H9 (cell line): ENCODE data around the gene CCDC89. TPM values are rescaled to one million over a fixed set of nuclear protein-coding genes. Genes with fewer than 3 reads are reported as not detected.

Source experiments
- DNase-seq: peaks from one replicate; pipeline ENCODE4 v3.0.0-alpha.2; 2017
- H2AFZ ChIP-seq: one replicate; pipeline ENCODE4 v1.6.1; 2013; ENCODE audit warnings: mild to moderate bottlenecking, low read length, control low read depth, moderate library complexity
- H2AK5ac ChIP-seq: 2 replicates; pipeline ENCODE4 v1.6.1; 2013; ENCODE audit warnings: low read length, control low read depth, mixed read lengths; ENCODE audit not compliant: insufficient read length
- H2BK120ac ChIP-seq: one replicate; pipeline ENCODE4 v1.6.1; 2013; ENCODE audit warnings: low read depth, mild to moderate bottlenecking, low read length, control low read depth, inconsistent platforms; ENCODE audit not compliant: poor library complexity, severe bottlenecking
- H2BK12ac ChIP-seq: 2 replicates; pipeline ENCODE4 v1.6.1; 2013; ENCODE audit warnings: low read length, control low read depth, mixed read lengths, low read depth; ENCODE audit not compliant: insufficient read length
- H2BK15ac ChIP-seq: 2 replicates; pipeline ENCODE4 v1.6.1; 2013; ENCODE audit warnings: low read depth, low read length, control low read depth
- H2BK20ac ChIP-seq: one replicate; pipeline ENCODE4 v1.6.1; 2013; ENCODE audit warnings: low read depth, mild to moderate bottlenecking, low read length, control low read depth, inconsistent platforms; ENCODE audit not compliant: poor library complexity, severe bottlenecking
- H2BK5ac ChIP-seq: 2 replicates; pipeline ENCODE4 v1.6.1; 2013; ENCODE audit warnings: low read length, control low read depth, mixed read lengths; ENCODE audit not compliant: insufficient read length
- H3K14ac ChIP-seq: 2 replicates; pipeline ENCODE4 v1.6.1; 2013; ENCODE audit warnings: low read length, control low read depth; ENCODE audit not compliant: insufficient read depth
- H3K18ac ChIP-seq: 2 replicates; pipeline ENCODE4 v1.6.1; 2013; ENCODE audit warnings: low read depth, mild to moderate bottlenecking, mixed read lengths, low read length, control low read depth; ENCODE audit not compliant: insufficient read length
- H3K23ac ChIP-seq: 2 replicates; pipeline ENCODE4 v1.6.1; 2013; ENCODE audit warnings: low read length, control low read depth, mixed read lengths, low read depth; ENCODE audit not compliant: insufficient read length
- H3K23me2 ChIP-seq: 2 replicates; pipeline ENCODE4 v1.6.1; 2013; ENCODE audit warnings: low read depth, mild to moderate bottlenecking, mixed read lengths, low read length, control low read depth; ENCODE audit not compliant: insufficient read length, poor library complexity, severe bottlenecking
- H3K27ac ChIP-seq: 2 replicates; pipeline ENCODE4 v1.5.1; 2013; ENCODE audit warnings: low read length, control low read depth, mixed read lengths, low read depth; ENCODE audit not compliant: insufficient read length
- H3K27me3 ChIP-seq: 2 replicates; pipeline ENCODE4 v1.6.1; 2013; ENCODE audit warnings: low read length, control low read depth, inconsistent platforms; ENCODE audit not compliant: insufficient read depth
- H3K4ac ChIP-seq: 2 replicates; pipeline ENCODE4 v1.6.1; 2013; ENCODE audit warnings: low read depth, mild to moderate bottlenecking, control low read depth, inconsistent platforms, low read length, moderate library complexity
- H3K4me1 ChIP-seq: 2 replicates; pipeline ENCODE4 v1.6.1; 2013; ENCODE audit warnings: low read length, control low read depth, inconsistent platforms; ENCODE audit not compliant: insufficient read depth
- H3K4me2 ChIP-seq: 2 replicates; pipeline ENCODE4 v1.6.1; 2013; ENCODE audit warnings: low read length, control low read depth, mixed read lengths; ENCODE audit not compliant: insufficient read length, insufficient read depth
- H3K56ac ChIP-seq: 2 replicates; pipeline ENCODE4 v1.6.1; 2013; ENCODE audit warnings: low read depth, mild to moderate bottlenecking, mixed read lengths, low read length, control low read depth; ENCODE audit not compliant: insufficient read length
- H3K79me1 ChIP-seq: 2 replicates; pipeline ENCODE4 v1.6.1; 2013; ENCODE audit warnings: low read depth, mild to moderate bottlenecking, moderate library complexity, low read length, control low read depth, inconsistent platforms; ENCODE audit not compliant: insufficient read depth, poor library complexity, severe bottlenecking
- H3K79me2 ChIP-seq: 2 replicates; pipeline ENCODE4 v1.6.1; 2013; ENCODE audit warnings: low read length, control low read depth, inconsistent platforms; ENCODE audit not compliant: insufficient read depth
- H3K9ac ChIP-seq: 2 replicates; pipeline ENCODE4 v1.6.1; 2013; ENCODE audit warnings: low read length, control low read depth, mixed read lengths; ENCODE audit not compliant: insufficient read length; ENCODE audit errors: extremely low read depth
- H3K9me3 ChIP-seq: one replicate; pipeline ENCODE4 v1.6.1; 2013; ENCODE audit warnings: low read depth, low read length, inconsistent platforms; ENCODE audit not compliant: control insufficient read depth
- H3T11ph ChIP-seq: one replicate; pipeline ENCODE4 v1.6.1; 2013; ENCODE audit warnings: mild to moderate bottlenecking, low read length, control low read depth, inconsistent platforms
- H4K20me1 ChIP-seq: one replicate; pipeline ENCODE4 v1.6.1; 2013; ENCODE audit not compliant: control insufficient read depth, insufficient read length, insufficient read depth
- H4K5ac ChIP-seq: 2 replicates; pipeline ENCODE4 v1.6.1; 2013; ENCODE audit warnings: low read depth, mild to moderate bottlenecking, mixed read lengths, low read length, control low read depth; ENCODE audit not compliant: insufficient read length
- H4K8ac ChIP-seq: replicated peaks from 2 replicates; pipeline ENCODE4 v1.6.1; 2013; ENCODE audit warnings: low read length, control low read depth, mixed read lengths, low read depth; ENCODE audit not compliant: insufficient read length
- H4K91ac ChIP-seq: 2 replicates; pipeline ENCODE4 v1.6.1; 2013; ENCODE audit warnings: low read depth, mild to moderate bottlenecking, moderate library complexity, mixed read lengths, low read length, control low read depth; ENCODE audit not compliant: insufficient read length
- H3K27ac Mint-ChIP-seq, 3 experiments: 2 replicates in 2 of 3; 3 replicates in 1 of 3; pipeline ENCODE4 v1.8.0; 2020 to 2021; ENCODE audit warnings: mixed read lengths in 3 of 3, mild to moderate bottlenecking in 1 of 3, moderate library complexity in 1 of 3
- H3K27me3 Mint-ChIP-seq: 2 replicates; pipeline ENCODE4 v1.8.0; 2021; ENCODE audit warnings: low read depth, mild to moderate bottlenecking, moderate library complexity, mixed read lengths
- H3K36me3 Mint-ChIP-seq, 3 experiments: 2 replicates in 2 of 3; 3 replicates in 1 of 3; pipeline ENCODE4 v1.8.0; 2020 to 2021; ENCODE audit warnings: low read depth in 3 of 3, mixed read lengths in 3 of 3; ENCODE audit not compliant: insufficient read depth in 1 of 3
- H3K4me1 Mint-ChIP-seq, 2 experiments: 2 replicates each; pipeline ENCODE4 v1.8.0; 2020; ENCODE audit warnings: mixed read lengths in 2 of 2
- H3K4me3 Mint-ChIP-seq, 2 experiments: 2 replicates in 1 of 2; 3 replicates in 1 of 2; pipeline ENCODE4 v1.8.0; 2020 to 2021; ENCODE audit warnings: mild to moderate bottlenecking in 2 of 2, mixed read lengths in 2 of 2, moderate library complexity in 1 of 2
- H3K9me3 Mint-ChIP-seq, 2 experiments: 2 replicates in 1 of 2; 3 replicates in 1 of 2; pipeline ENCODE4 v1.8.0; 2020; ENCODE audit warnings: mild to moderate bottlenecking in 2 of 2, mixed read lengths in 2 of 2, moderate library complexity in 1 of 2
- WGBS: extraction: QIAGEN DNeasy Blood & Tissue Kit; methylation state at CpG from one replicate; pipeline ENCODE4 v1.1.7; 2013; ENCODE audit warnings: missing lambda C conversion rate, low lambda C conversion rate, mixed read lengths; ENCODE audit not compliant: insufficient read length; ENCODE audit errors: extremely low coverage; 5-methylcytosine and 5-hydroxymethylcytosine counted together
- total RNA-seq: library from RNA; stranded (reverse); gene quantifications from 2 replicates; pipeline ENCODE4 v1.2.1, GENCODE V29; 2021
- TF ChIP-seq, protein P1 (sequence below): fragments of 200-600 bp; sonication (generic); conservative IDR thresholded peaks from 3 replicates; pipeline ENCODE4 v1.8.0; 2021; ENCODE audit warnings: antibody characterized with exemption, mild to moderate bottlenecking

Gene CCDC89
- total RNA-seq, 1 experiment from 2014 or later, result not detected

DNA sequence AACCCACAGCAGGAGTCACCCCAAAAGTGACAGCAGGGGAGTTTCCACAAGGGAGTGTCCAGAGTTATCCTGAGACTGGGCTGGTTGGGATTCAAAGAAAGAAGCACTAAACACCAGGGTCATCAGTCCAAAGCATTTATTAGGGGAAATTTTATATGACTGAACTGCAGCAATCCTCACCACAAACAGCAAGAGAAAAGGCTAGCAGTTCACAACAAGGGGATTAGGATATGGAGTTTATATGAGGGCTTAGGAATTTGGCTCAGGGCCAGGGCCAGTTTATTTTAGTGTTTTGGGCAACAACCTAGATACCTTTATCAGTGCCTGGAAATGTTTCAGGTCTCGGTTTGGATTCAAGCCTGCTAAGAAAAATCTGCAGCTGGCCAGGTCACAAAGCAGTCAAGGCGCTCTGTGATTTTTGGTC lies 42.8 kb downstream of the CCDC89 start:
- Histone ChIP-seq H3K14ac (no peak overlapping the region), H3K79me1 (no peaks in the 10 kb centered on the region), H2BK5ac (no peak overlapping the region), H2BK12ac (peak overlapping the region; percentile 45), H3K27me3 (no peaks in the 10 kb centered on the region), H3K9ac (no peak overlapping the region), H2AK5ac (no peak overlapping the region), H3K56ac (no peak overlapping the region), H2BK15ac (no peak overlapping the region), H4K20me1 (no peaks in the 10 kb centered on the region), H3K4me1 (no peaks in the 10 kb centered on the region), H3K23me2 (no peaks in the 10 kb centered on the region), H2BK120ac (no peak overlapping the region), H3K18ac (no peak overlapping the region), H3K23ac (no peak overlapping the region), H3K9me3 (no peaks in the 10 kb centered on the region), H2AFZ (no peak overlapping the region), H2BK20ac (no peak overlapping the region), H4K91ac (no peak overlapping the region), H3K27ac (no peak overlapping the region), H4K5ac (no peak overlapping the region), H3T11ph (no peak overlapping the region), H3K4ac (no peak overlapping the region), H3K79me2 (no peaks in the 10 kb centered on the region), H3K4me2 (no peak overlapping the region), H4K8ac (no peak overlapping the region)
- Mint-ChIP-seq H3K4me1 (peaks cover 0 to 6% of the 10 kb centered on the region in 2 experiments; a peak in 1 of 4 replicates), H3K27me3 (no peaks in the 10 kb centered on the region), H3K27ac (no peak overlapping the region), H3K36me3 (no peaks in the 10 kb centered on the region; a peak in 2 of 7 replicates), H3K4me3 (no peak overlapping the region), H3K9me3 (no peaks in the 10 kb centered on the region)
- no peak for DNase-seq
- no CpG with 5 or more reads among the region's 2 CpGs for WGBS
- TF ChIP-seq, protein P1, sequence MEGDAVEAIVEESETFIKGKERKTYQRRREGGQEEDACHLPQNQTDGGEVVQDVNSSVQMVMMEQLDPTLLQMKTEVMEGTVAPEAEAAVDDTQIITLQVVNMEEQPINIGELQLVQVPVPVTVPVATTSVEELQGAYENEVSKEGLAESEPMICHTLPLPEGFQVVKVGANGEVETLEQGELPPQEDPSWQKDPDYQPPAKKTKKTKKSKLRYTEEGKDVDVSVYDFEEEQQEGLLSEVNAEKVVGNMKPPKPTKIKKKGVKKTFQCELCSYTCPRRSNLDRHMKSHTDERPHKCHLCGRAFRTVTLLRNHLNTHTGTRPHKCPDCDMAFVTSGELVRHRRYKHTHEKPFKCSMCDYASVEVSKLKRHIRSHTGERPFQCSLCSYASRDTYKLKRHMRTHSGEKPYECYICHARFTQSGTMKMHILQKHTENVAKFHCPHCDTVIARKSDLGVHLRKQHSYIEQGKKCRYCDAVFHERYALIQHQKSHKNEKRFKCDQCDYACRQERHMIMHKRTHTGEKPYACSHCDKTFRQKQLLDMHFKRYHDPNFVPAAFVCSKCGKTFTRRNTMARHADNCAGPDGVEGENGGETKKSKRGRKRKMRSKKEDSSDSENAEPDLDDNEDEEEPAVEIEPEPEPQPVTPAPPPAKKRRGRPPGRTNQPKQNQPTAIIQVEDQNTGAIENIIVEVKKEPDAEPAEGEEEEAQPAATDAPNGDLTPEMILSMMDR, result no peak
